Hypothalamus (tissue), 51 donors: ENCODE data around the gene CORO2B.

Experiments
- DNase-seq, 51 donors: peaks; one replicate each; lab custom pipeline; 2025; lab: John Stamatoyannopoulos, UW

The CORO2B gene

DNA sequence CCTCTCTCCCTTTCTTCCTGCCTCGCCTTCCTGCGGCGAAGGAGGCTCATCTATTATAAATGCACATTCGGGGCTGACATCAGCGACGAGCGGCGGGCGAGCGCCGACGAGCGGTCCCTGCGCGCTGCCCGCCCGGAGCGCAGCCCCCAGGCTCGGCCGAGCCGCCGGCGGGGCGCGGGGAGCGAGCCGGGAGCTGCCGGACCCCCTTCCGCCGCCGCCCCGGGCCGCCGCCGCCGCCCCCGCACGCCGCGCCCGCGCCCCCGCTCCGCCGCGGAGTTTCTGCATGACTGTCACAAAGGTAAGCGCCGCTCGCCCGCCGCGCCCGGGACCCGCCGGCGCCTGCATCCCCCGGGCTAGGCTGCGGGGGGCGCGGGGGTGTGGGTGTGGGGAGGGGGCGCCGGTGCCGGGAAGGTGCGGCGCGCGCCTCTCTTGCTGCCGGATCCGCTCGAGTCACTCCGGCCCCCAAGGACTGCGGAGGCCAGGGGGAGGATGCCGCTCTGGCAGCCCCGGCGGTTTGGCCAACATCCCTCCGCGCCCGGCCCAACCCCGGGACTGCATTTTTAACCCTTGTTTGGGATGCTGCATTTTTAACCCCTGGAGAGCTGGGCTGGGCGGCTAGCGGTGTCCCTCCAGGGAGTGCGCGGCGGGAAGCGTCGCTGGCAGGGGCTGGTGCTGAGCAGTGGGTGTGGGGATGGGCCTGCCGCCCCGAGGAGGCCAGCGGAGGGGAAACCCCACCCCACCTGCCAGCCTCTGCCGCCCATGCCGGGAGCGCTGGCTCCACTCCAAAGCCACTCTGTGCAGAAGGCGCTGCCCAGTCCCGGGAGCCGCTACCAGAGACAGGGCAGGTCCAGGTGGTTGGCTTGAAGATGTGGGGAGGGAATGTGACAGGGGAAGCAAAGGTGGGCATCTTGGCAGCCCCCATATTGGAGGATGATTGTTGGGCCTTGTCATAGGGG is at the start of gene CORO2B:
Gene CORO2B, plus strand, starts transcription at position 14 of the 956 bp plus-strand sequence. Its CDS starts 270 bp downstream, at position 284.
- peak in 35 of 51 donors; percentile 11 to 82 (median 66) for DNase-seq

DNA sequence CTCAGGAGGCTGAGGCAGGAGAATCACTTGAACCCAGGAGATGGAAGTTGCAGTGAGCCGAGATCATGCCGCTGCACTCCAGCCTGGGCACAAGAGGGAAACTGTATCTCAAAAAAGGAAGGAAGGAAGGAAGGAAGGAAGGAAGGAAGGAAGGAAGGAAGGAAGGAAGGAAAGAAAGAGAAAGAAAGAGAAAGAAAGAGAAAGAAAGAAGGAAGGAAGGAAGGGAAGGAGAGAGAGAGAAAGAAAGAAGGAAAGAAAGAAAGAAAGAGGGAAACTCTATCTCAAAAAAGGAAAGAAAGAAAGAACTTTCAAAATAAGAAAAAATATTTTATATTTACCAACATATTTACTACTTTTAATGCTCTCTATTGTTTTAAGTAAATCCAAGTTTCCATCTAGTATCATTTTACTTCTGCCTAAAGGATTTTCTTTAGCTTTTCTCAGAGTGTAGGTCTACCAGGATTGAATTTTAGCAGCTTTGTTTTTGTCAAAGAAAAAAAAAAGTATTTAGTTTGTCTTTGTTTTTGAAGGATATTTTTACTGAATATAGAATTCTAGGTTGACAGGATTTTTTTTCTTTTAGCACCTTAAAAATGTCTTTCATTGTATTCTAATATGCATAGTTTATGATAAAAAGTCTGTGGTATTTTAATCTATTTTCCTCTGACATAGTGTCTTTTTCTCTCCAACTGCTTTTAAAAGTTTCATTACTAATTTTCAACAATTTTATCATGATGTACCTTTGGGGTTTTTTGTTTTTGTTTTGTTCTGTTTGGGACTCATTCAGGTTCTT is 47.2 kb upstream of the CORO2B start:
- DNase-seq, result no peak

- no peak for DNase-seq
These were observed 42.3 kb upstream of the CORO2B start for GRCh38 chr15:68536331-68537095.

DNA sequence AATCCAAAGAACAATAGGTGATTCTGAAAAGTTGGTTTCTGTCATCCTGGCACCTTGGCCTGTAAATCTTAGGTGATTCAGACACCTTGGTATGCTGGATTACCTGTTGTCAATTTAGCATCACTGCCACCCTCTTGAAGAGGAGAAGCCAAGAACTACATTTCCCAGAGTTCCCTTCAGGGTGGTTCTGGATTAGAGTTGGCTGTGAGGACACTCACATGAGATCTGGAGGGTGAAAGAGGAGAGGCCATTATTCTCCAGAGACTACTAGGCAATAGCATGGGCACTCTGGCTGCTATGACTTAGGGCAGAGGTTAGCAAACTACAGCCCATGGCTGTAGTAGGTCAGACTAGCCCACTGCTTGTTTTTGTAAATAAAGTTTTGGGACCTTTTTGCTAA is 41.7 kb upstream of the CORO2B start:
- no peak for DNase-seq

- no peak for DNase-seq
These were observed 41.3 kb upstream of the CORO2B start for GRCh38 chr15:68537506-68537905.

DNA sequence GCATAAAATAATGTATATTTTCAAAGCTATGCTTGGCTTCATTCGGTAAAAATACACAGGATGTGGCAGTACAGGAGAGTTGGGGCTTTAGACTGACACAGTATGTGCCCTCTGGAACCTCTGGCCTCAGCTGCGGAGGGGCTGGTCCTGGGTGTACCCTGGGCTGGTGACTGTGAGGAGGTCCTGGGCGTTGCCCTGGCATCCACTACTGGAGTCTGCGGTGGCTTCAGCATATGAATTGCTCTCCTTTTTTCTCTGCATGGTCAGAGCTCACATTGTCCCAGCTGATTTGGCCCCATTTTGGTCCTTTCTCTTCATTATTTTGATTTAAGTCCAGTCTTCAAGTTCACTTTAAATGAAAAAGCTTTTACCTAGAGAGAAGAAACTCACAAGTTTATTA is 40.5 kb upstream of the CORO2B start:
- DNase-seq, result no peak

DNA sequence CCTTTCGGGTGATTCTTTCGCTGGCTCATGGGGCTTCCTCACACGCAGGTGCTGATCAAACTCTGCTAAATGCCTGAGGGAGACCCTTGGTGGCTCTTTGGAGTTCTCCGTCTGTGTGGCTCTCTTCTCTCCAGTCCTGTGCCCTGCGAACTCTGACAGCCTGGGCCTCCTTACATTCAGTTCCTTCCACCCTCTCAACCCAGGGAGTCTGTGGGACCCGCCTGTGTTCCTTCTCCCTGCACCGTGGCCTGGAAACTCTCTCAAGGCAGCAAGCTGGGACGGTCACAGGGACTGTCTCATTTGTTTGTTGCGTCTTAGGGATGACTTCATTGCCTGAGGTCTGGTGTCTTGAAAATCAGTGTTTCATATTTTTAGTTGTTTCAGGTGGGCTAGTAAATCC is 37.0 kb upstream of the CORO2B start:
- no peak for DNase-seq

GRCh38 chr15:68542348-68542747 is 36.4 kb upstream of the CORO2B start:
- DNase-seq, result no peak

DNA sequence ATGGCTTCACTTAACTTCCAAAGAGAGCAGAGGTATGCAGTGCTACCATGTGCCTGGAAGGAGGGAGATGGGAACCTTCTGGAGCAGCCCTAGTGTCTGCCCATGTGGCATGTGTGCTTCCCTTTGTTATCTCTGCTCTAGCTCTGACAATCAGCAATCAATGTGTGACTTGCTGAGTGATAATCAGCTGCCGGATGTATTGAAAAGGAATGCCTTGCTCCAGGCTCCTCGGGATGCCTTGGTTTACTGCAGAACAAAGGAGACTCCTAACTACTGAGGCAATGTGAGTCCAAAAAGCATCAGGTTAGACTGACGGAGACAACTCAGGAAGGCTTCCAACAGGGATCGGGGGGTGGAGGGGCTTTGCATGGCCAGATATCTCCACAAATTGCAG is 36.0 kb upstream of the CORO2B start:
- DNase-seq, result no peak

GRCh38 chr15:68543165-68544008 is 35.4 kb upstream of the CORO2B start:
- DNase-seq, result peak in 1 of 51 donors; percentile 22

DNA sequence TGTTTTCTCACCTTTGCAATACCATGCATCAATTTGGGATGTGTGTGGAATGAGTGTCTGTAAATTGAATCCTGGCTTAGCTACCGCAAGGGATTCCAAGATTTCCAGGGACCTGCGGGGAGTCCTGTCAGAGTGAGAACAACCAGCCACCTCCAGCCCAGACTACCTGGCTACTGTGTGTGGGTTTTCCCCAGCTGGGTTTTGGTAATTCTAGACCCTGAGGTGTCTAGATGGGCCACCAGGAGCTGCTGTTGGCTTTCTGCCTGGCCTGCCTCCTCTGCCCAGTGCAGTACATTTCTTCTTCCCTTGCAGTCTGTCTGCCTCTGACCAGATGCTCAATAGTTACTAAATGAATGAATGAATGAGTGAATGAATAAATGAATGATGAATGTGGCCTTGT is 32.5 kb upstream of the CORO2B start:
- no peak for DNase-seq

GRCh38 chr15:68548364-68548763 is 30.4 kb upstream of the CORO2B start:
- no peak for DNase-seq

DNA sequence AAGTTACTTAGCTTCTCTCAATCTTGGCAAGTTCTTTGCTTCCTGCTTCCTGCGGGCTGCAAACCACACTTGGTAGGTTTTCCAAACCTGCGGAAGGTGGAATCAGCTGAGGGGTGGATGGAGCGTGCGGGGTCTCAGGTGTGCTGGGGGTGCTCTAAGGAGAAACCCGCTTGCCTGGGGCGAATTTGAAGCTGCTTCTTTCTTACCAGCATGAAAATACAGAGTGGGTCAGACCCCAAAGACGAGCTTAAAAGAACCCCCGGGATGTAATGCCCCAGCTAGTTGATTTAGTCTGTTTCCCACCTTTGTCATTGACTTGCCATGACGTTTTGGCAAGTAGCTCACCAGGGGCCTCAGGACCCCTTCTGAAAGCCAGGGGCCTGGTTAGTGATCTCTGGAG is 28.8 kb upstream of the CORO2B start:
- DNase-seq, result no peak

GRCh38 chr15:68550498-68551295 is 28.1 kb upstream of the CORO2B start:
- DNase-seq, result peak in 44 of 51 donors; percentile 10 to 87 (median 56)

GRCh38 chr15:68551296-68551635 is 27.5 kb upstream of the CORO2B start:
- DNase-seq, result no peak

- peak in 4 of 51 donors; percentile 15 to 50 (median 24) for DNase-seq
These were observed 26.4 kb upstream of the CORO2B start for GRCh38 chr15:68552344-68552743.

DNA sequence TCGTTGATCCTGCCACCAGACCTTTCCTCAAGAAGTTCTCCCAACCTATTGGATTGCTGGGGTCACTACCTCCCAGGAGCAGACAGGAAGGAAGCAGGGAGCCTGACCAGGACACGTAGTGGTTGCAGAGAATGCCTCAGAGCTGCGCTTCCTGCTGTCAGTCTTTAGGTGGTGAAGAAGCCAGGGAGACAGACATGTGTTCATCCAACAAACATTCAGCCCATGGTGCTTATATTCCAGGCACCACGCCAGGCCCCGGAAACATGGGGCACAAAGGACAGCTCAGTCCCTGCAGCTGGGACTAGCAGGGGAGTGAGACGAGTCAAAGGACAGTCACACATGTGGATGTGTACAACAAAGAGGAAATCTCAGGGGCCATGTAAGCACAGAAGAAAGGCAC is 26.0 kb upstream of the CORO2B start:
- DNase-seq, result peak in 40 of 51 donors; percentile 8 to 81 (median 55)

- no peak for DNase-seq
These were observed 25.3 kb upstream of the CORO2B start for GRCh38 chr15:68553314-68553993.
